SK-N-SH treated with all-trans-retinoic acid at 6 μM for 48 hours (cell line): ENCODE measurements around the gene MNX1.

Experiments
- ATAC-seq: fragments of 200-7000 bp; cut with Tn5 transposase; 3 replicates; pipeline ENCODE4 v1.9.1; 2020; ENCODE audit warnings: mild to moderate bottlenecking, moderate library complexity
- ARNTL ChIP-seq: fragments of 450-650 bp; formaldehyde crosslinking; IDR thresholded peaks from 2 replicates; pipeline ENCODE4 v1.5.0; 2020; ENCODE audit warnings: low read depth, mild to moderate bottlenecking, moderate library complexity, borderline replicate concordance
- BACH2 ChIP-seq: fragments of 250-450 bp; sonication (Bioruptor Pico); IDR thresholded peaks from 2 replicates; pipeline ENCODE4 v1.9.0; 2021; ENCODE audit warnings: mild to moderate bottlenecking, borderline replicate concordance
- CSDC2 ChIP-seq: fragments of 250-450 bp; sonication (Bioruptor Pico); IDR thresholded peaks from 2 replicates; pipeline ENCODE4 v1.5.0; 2020; ENCODE audit warnings: mild to moderate bottlenecking, moderate library complexity
- ESRRG ChIP-seq: fragments of 250-450 bp; sonication (Bioruptor Pico); IDR thresholded peaks from 2 replicates; pipeline ENCODE4 v1.6.1; 2021; ENCODE audit warnings: mild to moderate bottlenecking
- GLIS3 ChIP-seq: fragments of 250-450 bp; sonication (Bioruptor Pico); IDR thresholded peaks from 2 replicates; pipeline ENCODE4 v1.5.0; 2020; ENCODE audit warnings: mild to moderate bottlenecking, moderate library complexity
- ISL1 ChIP-seq: fragments of 250-450 bp; sonication (Bioruptor Pico); IDR thresholded peaks from 2 replicates; pipeline ENCODE4 v2.1.2; 2022; ENCODE audit warnings: mild to moderate bottlenecking, moderate library complexity
- OSR1 ChIP-seq: fragments of 250-450 bp; sonication (Bioruptor Pico); IDR thresholded peaks from 2 replicates; pipeline ENCODE4 v1.8.0; 2022; ENCODE audit warnings: moderate library complexity, mild to moderate bottlenecking, inconsistent platforms
- PATZ1 ChIP-seq: fragments of 250-450 bp; sonication (Bioruptor Pico); IDR thresholded peaks from 2 replicates; pipeline ENCODE4 v1.8.0; 2020; ENCODE audit warnings: mild to moderate bottlenecking, moderate library complexity, borderline replicate concordance
- RARB ChIP-seq: fragments of 250-450 bp; sonication (Bioruptor Pico); IDR thresholded peaks from 2 replicates; pipeline ENCODE4 v1.8.0; 2021; ENCODE audit warnings: mild to moderate bottlenecking, moderate library complexity
- SNAI2 ChIP-seq: fragments of 250-450 bp; sonication (Bioruptor Pico); IDR thresholded peaks from 2 replicates; pipeline ENCODE4 v1.5.0; 2020; ENCODE audit warnings: mild to moderate bottlenecking, moderate library complexity
- TCF4 ChIP-seq: fragments of 250-450 bp; sonication (Bioruptor Pico); IDR thresholded peaks from 2 replicates; pipeline ENCODE4 v1.8.0; 2021; ENCODE audit warnings: mild to moderate bottlenecking, moderate library complexity, borderline replicate concordance
- TSHZ2 ChIP-seq: fragments of 250-450 bp; sonication (Bioruptor Pico); IDR thresholded peaks from 2 replicates; pipeline ENCODE4 v1.5.0; 2020; ENCODE audit warnings: mild to moderate bottlenecking, moderate library complexity
- ZC3H10 ChIP-seq: fragments of 250-450 bp; sonication (Bioruptor Pico); IDR thresholded peaks from 2 replicates; pipeline ENCODE4 v1.5.1; 2021; ENCODE audit warnings: mild to moderate bottlenecking, moderate library complexity
- ZFP3 ChIP-seq: fragments of 250-450 bp; sonication (Bioruptor Pico); IDR thresholded peaks from 2 replicates; pipeline ENCODE4 v1.5.0; 2020; ENCODE audit warnings: mild to moderate bottlenecking, moderate library complexity
- ZFP30 ChIP-seq: fragments of 450-650 bp; formaldehyde crosslinking; IDR thresholded peaks from 2 replicates; pipeline ENCODE4 v1.5.0; 2022; ENCODE audit warnings: mild to moderate bottlenecking, moderate library complexity
- ZNF565 ChIP-seq: fragments of 450-650 bp; formaldehyde crosslinking; conservative IDR thresholded peaks from 2 replicates; pipeline ENCODE4 v1.5.0; 2020; ENCODE audit warnings: low read depth, mild to moderate bottlenecking, moderate library complexity
- ZNF70 ChIP-seq: fragments of 450-650 bp; formaldehyde crosslinking; IDR thresholded peaks from 2 replicates; pipeline ENCODE4 v1.5.0; 2020; ENCODE audit warnings: mild to moderate bottlenecking, moderate library complexity
- ZNF8 ChIP-seq: fragments of 450-650 bp; formaldehyde crosslinking; IDR thresholded peaks from 2 replicates; pipeline ENCODE4 v1.5.0; 2020; ENCODE audit warnings: mild to moderate bottlenecking, moderate library complexity
- TF ChIP-seq, protein P1 (sequence below): fragments of 250-450 bp; sonication (Bioruptor Pico); IDR thresholded peaks from 2 replicates; pipeline ENCODE4 v1.5.1; 2021; ENCODE audit warnings: mild to moderate bottlenecking, moderate library complexity
- TF ChIP-seq, protein P2 (sequence below): fragments of 250-450 bp; sonication (Bioruptor Pico); IDR thresholded peaks from 2 replicates; pipeline ENCODE4 v1.8.0; 2021; ENCODE audit warnings: low read depth, mild to moderate bottlenecking, moderate library complexity, borderline replicate concordance

The MNX1 gene

GRCh38 chr7:157005456-157006204, 4.8 kb downstream of the MNX1 start:
- TF ChIP-seq ZNF70 (no peak), PATZ1 (CRISPR knock-in tag) (no peak), GLIS3 (CRISPR knock-in tag) (no peak), SNAI2 (no peak), ZNF8 (CRISPR knock-in tag) (no peak), BACH2 (CRISPR knock-in tag) (no peak), TSHZ2 (CRISPR knock-in tag) (no peak), ESRRG (CRISPR knock-in tag) (no peak), ARNTL (no peak), OSR1 (CRISPR knock-in tag) (no peak), ZFP3 (CRISPR knock-in tag) (no peak), ZFP30 (no peak), ZNF565 (CRISPR knock-in tag) (no peak), ISL1 (CRISPR knock-in tag) (no peak), RARB (CRISPR knock-in tag) (no peak)
- TF ChIP-seq, protein P1, sequence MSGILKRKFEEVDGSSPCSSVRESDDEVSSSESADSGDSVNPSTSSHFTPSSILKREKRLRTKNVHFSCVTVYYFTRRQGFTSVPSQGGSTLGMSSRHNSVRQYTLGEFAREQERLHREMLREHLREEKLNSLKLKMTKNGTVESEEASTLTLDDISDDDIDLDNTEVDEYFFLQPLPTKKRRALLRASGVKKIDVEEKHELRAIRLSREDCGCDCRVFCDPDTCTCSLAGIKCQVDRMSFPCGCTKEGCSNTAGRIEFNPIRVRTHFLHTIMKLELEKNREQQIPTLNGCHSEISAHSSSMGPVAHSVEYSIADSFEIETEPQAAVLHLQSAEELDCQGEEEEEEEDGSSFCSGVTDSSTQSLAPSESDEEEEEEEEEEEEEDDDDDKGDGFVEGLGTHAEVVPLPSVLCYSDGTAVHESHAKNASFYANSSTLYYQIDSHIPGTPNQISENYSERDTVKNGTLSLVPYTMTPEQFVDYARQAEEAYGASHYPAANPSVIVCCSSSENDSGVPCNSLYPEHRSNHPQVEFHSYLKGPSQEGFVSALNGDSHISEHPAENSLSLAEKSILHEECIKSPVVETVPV, result no peak
- TF ChIP-seq, protein P2, sequence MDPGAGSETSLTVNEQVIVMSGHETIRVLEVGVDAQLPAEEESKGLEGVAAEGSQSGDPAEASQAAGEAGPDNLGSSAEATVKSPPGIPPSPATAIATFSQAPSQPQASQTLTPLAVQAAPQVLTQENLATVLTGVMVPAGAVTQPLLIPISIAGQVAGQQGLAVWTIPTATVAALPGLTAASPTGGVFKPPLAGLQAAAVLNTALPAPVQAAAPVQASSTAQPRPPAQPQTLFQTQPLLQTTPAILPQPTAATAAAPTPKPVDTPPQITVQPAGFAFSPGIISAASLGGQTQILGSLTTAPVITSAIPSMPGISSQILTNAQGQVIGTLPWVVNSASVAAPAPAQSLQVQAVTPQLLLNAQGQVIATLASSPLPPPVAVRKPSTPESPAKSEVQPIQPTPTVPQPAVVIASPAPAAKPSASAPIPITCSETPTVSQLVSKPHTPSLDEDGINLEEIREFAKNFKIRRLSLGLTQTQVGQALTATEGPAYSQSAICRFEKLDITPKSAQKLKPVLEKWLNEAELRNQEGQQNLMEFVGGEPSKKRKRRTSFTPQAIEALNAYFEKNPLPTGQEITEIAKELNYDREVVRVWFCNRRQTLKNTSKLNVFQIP, result no peak
- no peak for ATAC-seq

- ATAC-seq, result no peak
- TF ChIP-seq SNAI2 (no peak), PATZ1 (CRISPR knock-in tag) (no peak), ESRRG (CRISPR knock-in tag) (no peak), ZNF70 (no peak), ZFP30 (no peak), ZFP3 (CRISPR knock-in tag) (no peak)
Observed at GRCh38 chr7:157004521-157005455, 5.7 kb downstream of the MNX1 start.

- TF ChIP-seq CSDC2 (CRISPR knock-in tag), result no peak
- TF ChIP-seq RARB (CRISPR knock-in tag), result no peak
- no peak for TF ChIP-seq OSR1 (CRISPR knock-in tag)
- no peak for TF ChIP-seq ZFP30
- TF ChIP-seq TCF4, result 0 out of 2 replicates have a peak, but pooled peaks have one; percentile 23
- TF ChIP-seq ESRRG (CRISPR knock-in tag), result no peak
- no peak for TF ChIP-seq ZC3H10 (CRISPR knock-in tag)
- ATAC-seq, result peak; percentile 78
Observed at GRCh38 chr7:157003756-157004520, 6.5 kb downstream of the MNX1 start.
